ENCODE results near the gene F7. TPM values are rescaled to one million over a fixed set of nuclear protein-coding genes. Genes with fewer than 3 reads are reported as not detected.
A peak's percentile ranks its signal among the peaks of the same experiment; 100 is the strongest.

Gene F7
- total and polyA plus RNA-seq, 4 donors, result 0.04 to 0.26 (median 0.14) TPM

GRCh38 chr13:113119166-113119821 lies 13.7 kb downstream of the F7 start:
- Histone ChIP-seq H3K4me1 (ENCODE audit: control insufficient read depth in 5 of 5, insufficient read depth in 5 of 5, low read length in 5 of 5) (peaks cover 0 to 20% (median 0%) of the 10 kb centered on the region in 5 donors), H3K9ac (ENCODE audit: insufficient read depth in 1 of 2, low read length in 2 of 2) (no peak overlapping the region), H3K27me3 (ENCODE audit: control insufficient read depth in 3 of 3, insufficient read depth in 3 of 3, low read length in 2 of 3) (peaks cover 0 to 4% (median 4%) of the 10 kb centered on the region in 3 donors), H3K27ac (ENCODE audit: low read depth in 1 of 2, low read length in 1 of 2) (no peak overlapping the region), H3K4me3 (no peak overlapping the region), H3K9me3 (ENCODE audit: control insufficient read depth in 4 of 4, insufficient read depth in 3 of 4, low read length in 3 of 4) (peaks cover 0 to 3% (median 0%) of the 10 kb centered on the region in 4 donors), H3K36me3 (ENCODE audit: control insufficient read depth in 4 of 4, insufficient read depth in 4 of 4, low read length in 4 of 4) (no peaks in the 10 kb centered on the region)
- ATAC-seq (ENCODE audit: insufficient read depth, low FRiP score) (no peak), DNase-seq (peak in 1 of 3 donors; percentile 6)
- WGBS, 2 donors, result 87 to 91% methylated on average over 16 of the region's 16 CpGs
- TF ChIP-seq CTCF (IDR thresholded peaks at IDR 0.05; ENCODE audit: control extremely low read depth, extremely low read depth), result no peak

GRCh38 chr13:113119822-113120189 lies 14.2 kb downstream of the F7 start:
- H3K27me3 ChIP-seq (ENCODE audit: control insufficient read depth in 3 of 3, insufficient read depth in 3 of 3, low read length in 2 of 3), result peaks cover 0 to 4% (median 4%) of the 10 kb centered on the region in 3 donors
- 91 to 93% methylated on average over 7 of the region's 7 CpGs for WGBS, 2 donors
- DNase-seq (no peak), ATAC-seq (ENCODE audit: insufficient read depth, low FRiP score) (no peak)
- H3K4me3 ChIP-seq, result no peak overlapping the region
- peaks cover 0 to 20% (median 0%) of the 10 kb centered on the region in 5 donors for H3K4me1 ChIP-seq (ENCODE audit: control insufficient read depth in 5 of 5, insufficient read depth in 5 of 5, low read length in 5 of 5)
- no peak for TF ChIP-seq CTCF (IDR thresholded peaks at IDR 0.05; ENCODE audit: control extremely low read depth, extremely low read depth)
- H3K9me3 ChIP-seq (ENCODE audit: control insufficient read depth in 4 of 4, insufficient read depth in 3 of 4, low read length in 3 of 4), result peaks cover 0 to 3% (median 0%) of the 10 kb centered on the region in 4 donors
- H3K27ac ChIP-seq (ENCODE audit: low read depth in 1 of 2, low read length in 1 of 2), result no peak overlapping the region
- H3K36me3 ChIP-seq (ENCODE audit: control insufficient read depth in 4 of 4, insufficient read depth in 4 of 4, low read length in 4 of 4), result no peaks in the 10 kb centered on the region
- no peak overlapping the region for H3K9ac ChIP-seq (ENCODE audit: insufficient read depth in 1 of 2, low read length in 2 of 2)

GRCh38 chr13:113120300-113121182 lies 14.9 kb downstream of the F7 start:
- no peak for ATAC-seq (ENCODE audit: insufficient read depth, low FRiP score)
- H3K27ac ChIP-seq (ENCODE audit: low read depth in 1 of 2, low read length in 1 of 2), result no peak overlapping the region
- H3K4me1 ChIP-seq (ENCODE audit: control insufficient read depth in 5 of 5, insufficient read depth in 5 of 5, low read length in 5 of 5), result peaks cover 0 to 20% (median 0%) of the 10 kb centered on the region in 5 donors
- no peak for TF ChIP-seq CTCF (IDR thresholded peaks at IDR 0.05; ENCODE audit: control extremely low read depth, extremely low read depth)
- 83 to 92% methylated on average over 19 of the region's 19 CpGs for WGBS, 2 donors
- no peak overlapping the region for H3K9ac ChIP-seq (ENCODE audit: insufficient read depth in 1 of 2, low read length in 2 of 2)
- H3K9me3 ChIP-seq (ENCODE audit: control insufficient read depth in 4 of 4, insufficient read depth in 3 of 4, low read length in 3 of 4), result peaks cover 0 to 3% (median 0%) of the 10 kb centered on the region in 4 donors
- no peak for DNase-seq
- peaks cover 0 to 4% (median 4%) of the 10 kb centered on the region in 3 donors for H3K27me3 ChIP-seq (ENCODE audit: control insufficient read depth in 3 of 3, insufficient read depth in 3 of 3, low read length in 2 of 3)
- no peaks in the 10 kb centered on the region for H3K36me3 ChIP-seq (ENCODE audit: control insufficient read depth in 4 of 4, insufficient read depth in 4 of 4, low read length in 4 of 4)
- no peak overlapping the region for H3K4me3 ChIP-seq
